Measurements from ENCODE around the gene STAT5B. TPM values are rescaled to one million over a fixed set of nuclear protein-coding genes. Genes with fewer than 3 reads are reported as not detected.

Gene STAT5B
- total RNA-seq, 1 experiment from 2014 or later, result 102 TPM

GRCh38 chr17:42281571-42282096, 5.4 kb upstream of the STAT5B start:
- POLR2A ChIA-PET, result no interaction called here
- TF ChIP-seq CTCF (IDR thresholded peaks at IDR 0.05) (no peak), REST (IDR thresholded peaks at IDR 0.05; ENCODE audit: insufficient read depth in 1 of 2, low read depth in 2 of 2, low read length in 1 of 2) (no peak), POLR2AphosphoS5 (IDR thresholded peaks at IDR 0.05; ENCODE audit: low read depth, low read length) (no peak), SIN3A (IDR thresholded peaks at IDR 0.05; ENCODE audit: borderline replicate concordance, insufficient read depth, low read depth, low read length) (no peak), TCF7L2 (IDR thresholded peaks at IDR 0.05; ENCODE audit: low read depth, low read length) (no peak)
- Histone ChIP-seq H3K27me3 (ENCODE audit: control insufficient read depth, insufficient read depth, low read length) (no peaks in the 10 kb centered on the region), H3K4me3 (ENCODE audit: low read depth in 2 of 2, low read length in 2 of 2) (no peak overlapping the region), H3K9me3 (ENCODE audit: control insufficient read depth, insufficient read depth, low read depth, low read length) (no peaks in the 10 kb centered on the region), H3K4me1 (ENCODE audit: control insufficient read depth, insufficient read depth, low read length) (peaks cover 26% of the 10 kb centered on the region), H3K27ac (ENCODE audit: low read length) (peak overlapping the region; percentile 51; the same call in 1 of the 2 replicates), H3K36me3 (ENCODE audit: control insufficient read depth, insufficient read depth, low read length) (no peaks in the 10 kb centered on the region)
- DNase-seq (ENCODE audit: low read depth, low spot score), result no peak
- in situ Hi-C loops (cut with HindIII; ENCODE audit: low pct_unique_long_range_greater_than_20kb, low sequenced_read_pairs) (no loop called here), intact Hi-C loops (cut with micrococcal nuclease; ENCODE audit: unreplicated experiment) (no loop called here)
- CTCF ChIA-PET, result no interaction called here
- BruUV-seq (replicated peaks), result no TSS peak
- no peak for ATAC-seq

- CTCF ChIA-PET, result interaction anchor here (0.7 kb wide), 1 partner anchor 787 kb away, joined by 4 read pairs; no protein-coding TSS in a partner anchor
- in situ Hi-C loops (cut with HindIII; ENCODE audit: low pct_unique_long_range_greater_than_20kb, low sequenced_read_pairs) (no loop called here), intact Hi-C loops (cut with micrococcal nuclease; ENCODE audit: unreplicated experiment) (no loop called here)
- Histone ChIP-seq H3K27ac (ENCODE audit: low read length) (no peak overlapping the region; the same call in 1 of the 2 replicates), H3K4me3 (ENCODE audit: low read depth in 2 of 2, low read length in 2 of 2) (no peak overlapping the region), H3K9me3 (ENCODE audit: control insufficient read depth, insufficient read depth, low read depth, low read length) (no peaks in the 10 kb centered on the region), H3K27me3 (ENCODE audit: control insufficient read depth, insufficient read depth, low read length) (no peaks in the 10 kb centered on the region), H3K36me3 (ENCODE audit: control insufficient read depth, insufficient read depth, low read length) (no peaks in the 10 kb centered on the region), H3K4me1 (ENCODE audit: control insufficient read depth, insufficient read depth, low read length) (peaks cover 22% of the 10 kb centered on the region)
- no TSS peak for BruUV-seq (replicated peaks)
- POLR2A ChIA-PET, result no interaction called here
- DNase-seq (ENCODE audit: low read depth, low spot score), result no peak
- no peak for ATAC-seq
- TF ChIP-seq REST (IDR thresholded peaks at IDR 0.05; ENCODE audit: insufficient read depth in 1 of 2, low read depth in 2 of 2, low read length in 1 of 2), result no peak
- TF ChIP-seq TCF7L2 (IDR thresholded peaks at IDR 0.05; ENCODE audit: low read depth, low read length), result no peak
- no peak for TF ChIP-seq POLR2AphosphoS5 (IDR thresholded peaks at IDR 0.05; ENCODE audit: low read depth, low read length)
- no peak for TF ChIP-seq SIN3A (IDR thresholded peaks at IDR 0.05; ENCODE audit: borderline replicate concordance, insufficient read depth, low read depth, low read length)
- TF ChIP-seq CTCF (IDR thresholded peaks at IDR 0.05), result no peak
Measured at GRCh38 chr17:42279776-42280630, 3.8 kb upstream of the STAT5B start.
